ENCODE measurements around the gene UHRF2.
"Not testable (repeated sequence)": the region's sequence is repeated elsewhere in the genome, so short reads cannot be mapped to it uniquely, and the experiment has no call there.

Gene UHRF2

GRCh38 chr9:6488395-6488794 lies 75.4 kb downstream of the UHRF2 start:
- DNase-seq = no peak

GRCh38 chr9:6489099-6489498 lies 76.1 kb downstream of the UHRF2 start:
- DNase-seq = no peak
- no peak for ATAC-seq

More at GRCh38 chr9:6488395-6488794, 75.4 kb downstream of the UHRF2 start:
- ATAC-seq = no peak

- DNase-seq = no peak
- ATAC-seq = no peak
These were observed 77.9 kb downstream of the UHRF2 start for GRCh38 chr9:6490863-6491262.

GRCh38 chr9:6495466-6495865 lies 82.5 kb downstream of the UHRF2 start:
- ATAC-seq (no peak), DNase-seq (no peak)

DNA sequence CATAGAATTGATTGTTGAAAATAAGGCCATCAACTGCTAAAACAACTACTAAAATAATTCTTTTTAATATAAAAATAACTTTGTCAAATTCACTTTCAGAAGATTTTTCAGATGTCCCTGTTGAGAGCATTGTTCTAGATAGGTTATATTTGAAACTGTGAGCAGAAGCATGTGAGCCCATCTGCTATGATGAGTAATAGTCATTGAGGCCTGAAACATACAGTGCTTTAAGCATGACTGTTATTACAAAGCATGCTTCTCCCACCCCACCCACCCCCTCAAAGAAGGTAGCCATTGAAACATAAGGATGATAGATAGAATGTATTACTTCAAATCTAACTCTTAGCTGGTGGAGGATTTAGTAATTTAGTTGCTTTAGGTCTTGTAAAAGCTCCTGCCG lies 86.0 kb downstream of the UHRF2 start:
- DNase-seq = no peak
- no peak for ATAC-seq

DNA sequence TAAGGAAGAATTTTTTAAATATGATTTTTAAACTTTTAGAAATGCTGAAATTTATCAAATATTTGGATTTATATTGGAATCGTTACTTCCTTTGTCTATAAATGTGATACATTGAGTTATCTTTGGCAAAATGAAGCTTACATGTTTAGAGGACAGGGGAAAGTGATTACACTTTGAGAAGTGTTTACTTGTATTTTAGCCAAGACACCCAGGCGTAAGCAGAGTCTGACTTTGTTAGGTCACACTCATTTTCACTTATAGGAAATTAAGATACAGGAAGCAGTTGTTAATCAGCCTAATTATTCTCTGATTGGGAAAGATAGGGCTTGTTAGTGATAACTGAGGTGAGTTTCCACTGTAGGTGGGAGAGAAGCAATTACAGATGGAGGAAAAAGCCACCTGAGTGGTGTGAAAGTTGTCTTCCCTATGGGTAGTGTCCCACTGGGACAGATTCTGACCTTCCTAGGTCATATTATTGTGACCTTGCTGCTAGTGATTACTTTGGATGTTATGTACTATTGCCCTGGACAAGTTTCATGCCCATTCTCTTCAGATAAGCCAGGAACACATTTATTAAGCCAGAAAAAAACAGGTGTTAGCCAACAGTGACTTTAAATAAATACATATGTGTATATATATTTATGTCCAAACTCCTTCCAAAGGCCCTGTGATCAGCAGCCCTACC lies 88.7 kb downstream of the UHRF2 start:
- ATAC-seq = no peak
- no peak for DNase-seq

DNA sequence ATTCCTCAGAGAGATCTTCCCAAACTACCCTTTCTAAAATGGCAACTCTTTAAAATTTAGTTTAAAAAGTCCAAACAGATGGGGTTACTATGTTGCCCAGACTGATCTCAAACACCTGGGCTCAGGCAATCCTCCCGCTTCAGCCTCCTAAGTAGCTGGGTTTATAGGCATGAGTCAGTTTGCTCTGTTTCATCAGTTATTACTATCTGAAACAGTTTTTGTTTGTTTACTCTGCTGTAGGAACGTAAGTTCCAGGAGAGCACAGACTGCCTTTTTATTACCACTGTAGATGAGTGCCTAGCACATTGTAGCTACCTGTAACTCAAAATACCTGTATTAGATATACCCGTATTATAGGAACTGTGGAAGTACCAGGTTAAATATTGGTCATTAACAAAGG lies 89.4 kb downstream of the UHRF2 start:
- ATAC-seq (no peak), DNase-seq (no peak)

DNA sequence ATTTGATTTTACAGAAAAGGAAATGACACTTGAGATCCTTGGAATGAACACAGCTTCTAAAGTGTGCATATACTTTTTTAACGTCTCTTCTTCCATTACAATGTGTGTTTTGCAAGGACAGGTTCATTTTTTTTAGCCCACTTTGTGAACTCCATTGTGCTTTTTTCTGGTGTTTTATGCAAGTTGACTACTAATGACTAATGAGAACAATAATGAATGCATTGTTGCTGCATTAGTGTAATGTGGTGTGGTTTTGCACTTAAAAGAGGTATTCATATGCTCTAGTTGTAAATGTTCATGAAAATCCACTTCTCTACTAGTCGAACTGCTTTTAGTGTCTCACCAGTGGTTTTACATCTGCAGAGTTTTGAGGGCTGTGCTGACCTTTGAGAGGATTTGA lies 93.6 kb downstream of the UHRF2 start:
- DNase-seq = no peak
- ATAC-seq = no peak

DNA sequence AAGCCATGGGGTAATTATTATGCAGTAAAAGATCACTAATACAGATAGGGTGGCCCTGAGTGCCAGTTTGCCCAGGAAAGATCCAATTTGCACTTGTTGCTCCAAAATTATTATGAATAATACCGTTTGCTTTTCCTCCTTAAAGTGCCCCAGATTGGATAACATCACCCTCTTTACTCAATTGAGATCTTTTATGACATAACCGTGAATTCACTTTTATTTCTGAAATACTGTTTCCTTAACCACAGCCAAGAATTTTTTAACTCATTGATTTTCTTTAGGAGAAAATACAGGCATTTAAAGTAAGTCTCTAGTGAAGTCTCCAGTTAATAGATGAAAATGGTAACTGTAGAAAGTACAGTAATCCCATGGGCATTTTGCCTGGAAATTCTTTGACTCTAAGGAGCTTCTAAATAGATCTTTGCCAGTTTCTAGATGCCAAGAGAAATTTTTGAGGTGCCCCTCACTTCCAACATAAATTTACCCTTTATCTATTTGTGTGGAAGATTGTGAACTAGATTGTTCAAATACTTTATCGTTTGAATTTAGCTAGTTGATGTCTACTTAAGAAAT lies 99.2 kb downstream of the UHRF2 start:
- DNase-seq (no peak), ATAC-seq (no peak)

- ATAC-seq = no peak
- DNase-seq = no peak
These were observed 109.3 kb downstream of the UHRF2 start for GRCh38 chr9:6522263-6522662.

GRCh38 chr9:6525326-6526045 lies 112.5 kb downstream of the UHRF2 start:
- ATAC-seq (no peak), DNase-seq (no peak)

DNA sequence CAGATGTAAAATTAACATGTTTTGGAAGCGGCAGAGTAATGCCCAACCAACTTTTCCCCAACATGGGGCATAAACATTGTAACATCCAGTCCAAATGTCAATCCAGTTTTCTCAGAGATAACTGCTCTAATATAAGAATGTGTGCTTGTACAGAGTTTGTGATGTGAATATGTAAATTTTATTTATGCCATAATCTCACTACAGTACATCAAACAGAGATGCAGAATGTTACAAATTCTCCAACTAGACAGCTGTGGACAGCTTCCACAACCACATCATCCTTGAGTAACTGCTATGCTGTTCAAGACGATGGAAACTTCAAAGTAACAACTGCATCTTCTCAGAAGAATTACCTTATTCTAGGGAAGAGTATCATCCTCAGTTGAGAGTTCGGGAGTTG lies 122.6 kb downstream of the UHRF2 start:
- no peak for DNase-seq
- ATAC-seq = no peak

DNA sequence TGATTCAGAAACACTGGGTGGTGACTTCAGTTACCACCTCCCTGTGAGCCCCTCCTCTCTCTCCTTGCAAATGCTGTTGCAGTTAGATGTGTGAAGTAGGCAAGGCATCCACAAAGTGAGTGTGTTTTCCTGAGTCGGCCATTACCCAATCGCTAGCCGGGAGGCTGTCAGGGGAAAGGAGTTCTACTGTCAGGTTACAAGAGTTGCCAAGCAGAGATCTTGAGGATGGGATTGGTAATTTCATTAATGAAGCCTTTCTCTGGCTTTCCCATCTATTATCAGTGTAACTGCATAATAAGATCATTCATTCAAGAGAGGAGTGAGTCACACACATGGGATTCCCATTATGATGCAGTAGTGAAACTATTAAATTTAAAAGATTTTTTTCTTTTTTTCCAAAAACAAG lies 125.7 kb downstream of the UHRF2 start:
- ATAC-seq = no peak
- DNase-seq = no peak

GRCh38 chr9:6542617-6543016 lies 129.6 kb downstream of the UHRF2 start:
- not testable (repeated sequence) for DNase-seq, ATAC-seq

DNA sequence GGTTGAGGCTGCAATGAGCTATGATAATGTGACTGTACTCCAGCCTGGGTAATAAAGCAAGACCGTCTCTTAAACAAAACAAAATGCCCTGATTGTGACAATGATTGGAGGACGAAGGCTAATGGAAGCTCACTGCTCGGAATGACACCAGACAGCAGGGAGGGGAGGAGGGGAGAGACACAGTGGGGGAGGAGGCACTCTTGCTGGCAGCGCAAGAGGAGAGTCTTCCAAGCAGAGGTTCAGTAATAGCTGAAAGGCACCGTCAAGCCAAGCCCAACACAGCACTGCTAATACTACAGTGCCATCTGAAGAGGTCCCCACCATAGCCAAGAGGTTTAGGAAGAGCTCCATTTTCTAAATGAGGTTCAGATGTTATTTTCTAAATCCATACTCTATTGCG lies 130.2 kb downstream of the UHRF2 start:
- DNase-seq (no peak), ATAC-seq (no peak)

GRCh38 chr9:6545017-6545691 lies 132.2 kb downstream of the UHRF2 start:
- DNase-seq = no peak
- no peak for ATAC-seq

DNA sequence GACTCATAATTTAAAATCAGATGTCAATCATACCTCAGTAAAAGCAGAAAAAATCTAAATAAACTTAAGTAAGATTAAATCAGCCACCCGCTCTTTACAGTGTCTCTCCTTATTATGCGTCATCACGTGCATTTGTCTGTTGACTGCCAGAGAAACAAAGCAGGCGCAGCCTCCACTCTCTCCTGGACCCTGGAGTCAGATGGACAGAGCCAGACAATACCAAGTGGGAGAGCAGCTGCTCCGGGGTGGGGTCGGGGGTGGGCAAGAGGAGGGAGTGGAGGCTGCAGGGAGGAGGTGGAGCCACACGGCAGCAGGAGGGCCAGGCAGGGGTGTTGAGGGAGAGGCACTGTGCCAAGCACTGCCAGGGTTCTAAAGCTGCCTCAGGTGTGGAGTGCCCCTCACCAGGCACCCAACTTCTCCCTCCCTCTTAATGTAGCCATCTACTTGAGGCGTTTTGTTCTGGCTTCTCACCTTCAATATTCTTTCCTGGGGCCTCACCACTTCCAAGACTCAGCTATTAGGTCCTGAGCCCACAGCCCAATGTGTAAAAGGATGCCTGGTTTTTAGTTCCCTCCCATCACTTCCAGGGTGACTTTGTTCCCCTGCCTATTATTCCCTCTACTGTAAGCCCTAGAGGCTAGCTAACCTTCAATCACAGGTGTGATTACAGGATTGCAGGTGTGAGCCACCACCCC lies 136.3 kb downstream of the UHRF2 start:
- no peak for DNase-seq
- ATAC-seq = no peak

DNA sequence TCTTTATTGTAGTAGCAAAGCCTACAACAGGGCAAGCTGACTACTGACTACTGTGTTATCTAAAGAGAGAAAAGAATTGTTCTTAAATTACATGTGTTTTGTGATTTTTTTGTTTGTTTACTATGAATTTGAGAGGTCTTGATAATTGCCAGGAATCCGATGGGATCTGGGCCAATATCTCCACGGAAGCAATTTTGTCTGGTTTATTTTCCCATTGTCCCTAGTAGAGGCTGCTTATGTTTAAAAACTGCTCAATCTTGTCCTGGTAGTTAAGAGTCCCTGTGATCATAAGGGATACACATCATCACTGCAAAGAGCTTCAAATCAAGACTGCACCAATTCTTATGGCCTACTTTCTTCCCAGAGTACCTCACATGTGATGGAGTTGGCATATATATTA lies 138.1 kb downstream of the UHRF2 start:
- DNase-seq (no peak), ATAC-seq (no peak)

DNA sequence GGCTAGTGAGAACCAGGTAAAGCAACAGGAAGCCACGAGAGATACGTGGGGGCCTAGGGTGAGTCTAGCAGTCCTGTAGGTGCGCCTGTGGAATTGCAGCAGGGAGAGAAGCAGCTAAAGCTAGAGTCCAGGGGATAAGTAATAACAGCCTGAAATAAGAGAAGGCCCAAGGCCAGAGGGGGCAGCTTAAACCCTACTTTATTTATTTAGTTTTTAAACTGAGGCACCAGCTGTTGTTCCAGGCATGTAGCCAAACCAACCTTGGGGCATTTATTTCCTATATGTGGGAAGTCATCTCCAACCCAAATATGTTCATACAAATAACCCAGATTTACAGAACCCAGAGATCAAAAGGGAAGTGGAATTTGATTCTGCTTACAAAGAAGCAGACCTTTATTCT lies 139.0 kb downstream of the UHRF2 start:
- no peak for ATAC-seq
- DNase-seq = no peak

- ATAC-seq (no peak), DNase-seq (no peak)
These were observed 139.6 kb downstream of the UHRF2 start for GRCh38 chr9:6552498-6553121.

- DNase-seq (no peak), ATAC-seq (no peak)
These were observed 140.9 kb downstream of the UHRF2 start for GRCh38 chr9:6553866-6554265.

All from stimulated activated naive CD8-positive, alpha-beta T cell treated with anti-CD3 and anti-CD28 coated beads, Interleukin-15, Interleukin-2, amounts not matched to agents 100 U/mL and 50 U/mL, for 24 hours (primary cell).